Measurements from ENCODE around the gene SCAMP3. TPM values are rescaled to one million over a fixed set of nuclear protein-coding genes. Genes with fewer than 3 reads are reported as not detected.

SCAMP3 gene
- polyA plus RNA-seq, 1 donor (not counting 4 experiments of a cell fraction or from before 2014, with no cell fraction given): 72.1 TPM

DNA sequence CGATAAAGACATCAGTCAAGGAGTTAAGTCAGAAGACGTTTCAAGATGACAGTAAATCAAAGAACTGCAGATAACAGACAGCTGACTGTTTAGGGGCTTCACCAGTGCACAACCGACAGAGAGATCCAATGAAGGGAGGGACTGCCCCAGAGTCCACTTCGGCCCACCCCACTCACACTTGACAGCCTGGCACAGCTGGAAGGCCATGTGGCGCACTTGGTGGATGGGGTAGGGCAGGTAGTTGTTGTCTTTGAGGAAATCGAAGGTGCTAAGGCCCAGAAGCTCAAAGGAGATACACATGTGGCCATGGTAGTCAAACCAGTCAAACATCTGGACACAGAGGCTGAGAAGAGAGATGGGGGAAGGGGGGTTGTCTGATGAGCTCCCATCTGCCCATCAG, 4.4 kb upstream of the SCAMP3 start:
- Histone ChIP-seq H3K4me2 (ENCODE audit: control insufficient read depth, extremely low read depth, insufficient read depth, low read depth, low read length) (no peak overlapping the region), H2AFZ (ENCODE audit: control insufficient read depth, low read length) (no peak overlapping the region), H4K20me1 (ENCODE audit: control insufficient read depth, extremely low read depth, insufficient read depth, low read length) (peaks cover 3% of the 10 kb centered on the region), H3K79me2 (ENCODE audit: control insufficient read depth, insufficient read depth, low read length) (peaks cover 28% of the 10 kb centered on the region), H3K27ac (ENCODE audit: control insufficient read depth, insufficient read depth, low read length) (no peak overlapping the region), H3K4me3 (ENCODE audit: control insufficient read depth in 2 of 3, extremely low read depth in 1 of 3, insufficient read depth in 2 of 3, low read depth in 1 of 3, low read length in 3 of 3) (no peak overlapping the region), H3K9me1 (ENCODE audit: control insufficient read depth, extremely low read depth, insufficient read depth, low read length) (no peaks in the 10 kb centered on the region), H3K4me1 (ENCODE audit: control insufficient read depth, extremely low read depth, insufficient read depth, low read length) (peaks cover 6% of the 10 kb centered on the region), H3K9me3 (ENCODE audit: control insufficient read depth, low read depth, low read length) (no peaks in the 10 kb centered on the region), H3K27me3 (ENCODE audit: control insufficient read depth, extremely low read depth, insufficient read depth, low read length) (no peaks in the 10 kb centered on the region), H3K9ac (ENCODE audit: control insufficient read depth, extremely low read depth, insufficient read depth, low read length) (no peak overlapping the region), H3K36me3 (ENCODE audit: control insufficient read depth in 2 of 2, extremely low read depth in 1 of 2, insufficient read depth in 2 of 2, low read length in 2 of 2) (peaks cover 47 to 78% of the 10 kb centered on the region in 2 experiments)
- dilution Hi-C loops (cut with MboI; ENCODE audit: extremely low pct_ligation_motif_present, low sequenced_read_pairs): no loop called here
- FAIRE-seq (no peak), DNase-seq (ENCODE audit: low read depth, low spot score) (no peak)
- no peak for TF ChIP-seq EZH2 (IDR thresholded peaks at IDR 0.05; ENCODE audit: low read length)
- TF ChIP-seq, protein P1, sequence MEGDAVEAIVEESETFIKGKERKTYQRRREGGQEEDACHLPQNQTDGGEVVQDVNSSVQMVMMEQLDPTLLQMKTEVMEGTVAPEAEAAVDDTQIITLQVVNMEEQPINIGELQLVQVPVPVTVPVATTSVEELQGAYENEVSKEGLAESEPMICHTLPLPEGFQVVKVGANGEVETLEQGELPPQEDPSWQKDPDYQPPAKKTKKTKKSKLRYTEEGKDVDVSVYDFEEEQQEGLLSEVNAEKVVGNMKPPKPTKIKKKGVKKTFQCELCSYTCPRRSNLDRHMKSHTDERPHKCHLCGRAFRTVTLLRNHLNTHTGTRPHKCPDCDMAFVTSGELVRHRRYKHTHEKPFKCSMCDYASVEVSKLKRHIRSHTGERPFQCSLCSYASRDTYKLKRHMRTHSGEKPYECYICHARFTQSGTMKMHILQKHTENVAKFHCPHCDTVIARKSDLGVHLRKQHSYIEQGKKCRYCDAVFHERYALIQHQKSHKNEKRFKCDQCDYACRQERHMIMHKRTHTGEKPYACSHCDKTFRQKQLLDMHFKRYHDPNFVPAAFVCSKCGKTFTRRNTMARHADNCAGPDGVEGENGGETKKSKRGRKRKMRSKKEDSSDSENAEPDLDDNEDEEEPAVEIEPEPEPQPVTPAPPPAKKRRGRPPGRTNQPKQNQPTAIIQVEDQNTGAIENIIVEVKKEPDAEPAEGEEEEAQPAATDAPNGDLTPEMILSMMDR (optimal IDR thresholded peaks at IDR 0.05 in 1 of 3, IDR thresholded peaks at IDR 0.05 in 1 of 3, conservative IDR thresholded peaks at IDR 0.05 in 1 of 3; ENCODE audit: extremely low read depth in 1 of 3, insufficient read depth in 2 of 3, low read length in 3 of 3): no peak

DNA sequence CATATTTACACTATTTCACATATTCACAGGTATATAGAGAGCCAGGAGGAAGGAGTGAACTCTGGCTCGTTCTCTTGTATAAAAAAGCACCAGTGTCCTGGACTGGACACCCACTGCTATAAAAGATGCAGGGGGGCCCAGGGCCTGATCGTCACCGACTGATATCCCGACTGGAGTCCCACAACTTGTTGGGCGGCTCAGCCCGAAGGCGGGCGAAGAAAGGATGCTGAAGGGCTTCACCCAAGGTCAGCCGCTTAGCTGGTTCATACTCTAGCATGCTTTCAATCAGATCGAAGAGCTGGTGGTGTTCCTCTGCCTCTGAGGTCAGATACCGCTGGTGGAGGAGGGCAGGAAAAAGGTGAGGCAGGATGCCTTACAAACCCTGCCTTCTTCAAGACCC, 907 bp upstream of the SCAMP3 start:
- no peak overlapping the region for H2AFZ ChIP-seq (ENCODE audit: control insufficient read depth, low read length)
- peak overlapping the region; percentile 86 for H3K9ac ChIP-seq (ENCODE audit: control insufficient read depth, extremely low read depth, insufficient read depth, low read length)
- no peaks in the 10 kb centered on the region for H4K20me1 ChIP-seq (ENCODE audit: control insufficient read depth, extremely low read depth, insufficient read depth, low read length)
- H3K4me3 ChIP-seq (ENCODE audit: control insufficient read depth in 2 of 3, extremely low read depth in 1 of 3, insufficient read depth in 2 of 3, low read depth in 1 of 3, low read length in 3 of 3): no peak overlapping the region
- H3K79me2 ChIP-seq (ENCODE audit: control insufficient read depth, insufficient read depth, low read length): peaks cover 18% of the 10 kb centered on the region
- DNase-seq (ENCODE audit: low read depth, low spot score) (no peak), FAIRE-seq (no peak)
- peak overlapping the region; percentile 78 for H3K27ac ChIP-seq (ENCODE audit: control insufficient read depth, insufficient read depth, low read length)
- H3K4me2 ChIP-seq (ENCODE audit: control insufficient read depth, extremely low read depth, insufficient read depth, low read depth, low read length): peak overlapping the region; percentile 98
- H3K36me3 ChIP-seq (ENCODE audit: control insufficient read depth in 2 of 2, extremely low read depth in 1 of 2, insufficient read depth in 2 of 2, low read length in 2 of 2): peaks cover 36 to 50% of the 10 kb centered on the region in 2 experiments
- peaks cover 14% of the 10 kb centered on the region for H3K4me1 ChIP-seq (ENCODE audit: control insufficient read depth, extremely low read depth, insufficient read depth, low read length)
- no peaks in the 10 kb centered on the region for H3K9me3 ChIP-seq (ENCODE audit: control insufficient read depth, low read depth, low read length)
- no peaks in the 10 kb centered on the region for H3K27me3 ChIP-seq (ENCODE audit: control insufficient read depth, extremely low read depth, insufficient read depth, low read length)
- TF ChIP-seq EZH2 (IDR thresholded peaks at IDR 0.05; ENCODE audit: low read length): no peak
- TF ChIP-seq, protein P1 (optimal IDR thresholded peaks at IDR 0.05 in 1 of 3, IDR thresholded peaks at IDR 0.05 in 1 of 3, conservative IDR thresholded peaks at IDR 0.05 in 1 of 3; ENCODE audit: extremely low read depth in 1 of 3, insufficient read depth in 2 of 3, low read length in 3 of 3): no peak
- H3K9me1 ChIP-seq (ENCODE audit: control insufficient read depth, extremely low read depth, insufficient read depth, low read length): no peaks in the 10 kb centered on the region
- dilution Hi-C loops (cut with MboI; ENCODE audit: extremely low pct_ligation_motif_present, low sequenced_read_pairs): no loop called here

All from keratinocyte (primary cell).